NT2/D1 (cell line): ENCODE measurements around the gene CTNNA2.

Source experiments
- YY1 ChIP-seq: IDR thresholded peaks from 2 replicates; pipeline ENCODE4 v1.6.1; 2011; ENCODE audit not compliant: insufficient read length, insufficient read depth
- ZNF274 ChIP-seq: IDR thresholded peaks from 2 replicates; pipeline ENCODE4 v1.6.1; 2011; ENCODE audit warnings: mild to moderate bottlenecking, low read depth, low read length

DNA sequence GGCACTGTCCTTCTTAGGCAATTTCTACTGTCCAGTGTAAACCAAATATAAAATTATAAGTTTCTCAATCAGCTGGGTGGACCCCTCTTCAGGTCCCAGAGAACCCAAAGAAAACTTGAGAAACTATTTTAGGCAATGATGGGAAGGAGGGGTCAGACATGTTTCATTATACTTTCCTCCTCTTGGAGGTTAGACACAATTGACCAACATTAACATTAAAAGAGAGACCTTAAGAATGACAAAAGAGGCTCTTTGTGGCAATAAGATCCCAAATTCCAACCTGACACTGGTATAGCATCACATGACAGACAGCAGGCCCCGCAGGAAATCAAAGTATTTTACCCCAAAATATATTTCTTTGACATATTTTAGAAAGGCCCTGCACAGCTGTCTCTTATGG lies 718.6 kb downstream of the CTNNA2 start:
- TF ChIP-seq YY1 (no peak), ZNF274 (no peak)
